GM21528 (cell line): ENCODE data around the gene ACP3.
"Not testable (repeated sequence)": the region's sequence is repeated elsewhere in the genome, so short reads cannot be mapped to it uniquely, and the experiment has no call there.

Experiments
- ATAC-seq: cut with Tn5 transposase; IDR thresholded peaks from one replicate; pipeline ENCODE4 v1.9.1; 2021; ENCODE audit warnings: mild to moderate bottlenecking, moderate library complexity; ENCODE audit not compliant: unreplicated experiment, low FRiP score

Gene ACP3

GRCh38 chr3:132354916-132355702 lies 37.9 kb downstream of the ACP3 start:
- ATAC-seq: no peak

GRCh38 chr3:132356568-132356967 lies 39.4 kb downstream of the ACP3 start:
- ATAC-seq: no peak

- no peak for ATAC-seq
Observed at GRCh38 chr3:132360717-132361116, 43.5 kb downstream of the ACP3 start.

- ATAC-seq: no peak
Observed at GRCh38 chr3:132362329-132362728, 45.1 kb downstream of the ACP3 start.

- ATAC-seq: no peak
Observed at GRCh38 chr3:132368515-132368914, 51.3 kb downstream of the ACP3 start.

- ATAC-seq: no peak
Observed at GRCh38 chr3:132368962-132369361, 51.8 kb downstream of the ACP3 start.

- ATAC-seq: not testable (repeated sequence)
Observed at GRCh38 chr3:132376945-132377354, 59.7 kb downstream of the ACP3 start.

- no peak for ATAC-seq
Observed at GRCh38 chr3:132378048-132378762, 61.0 kb downstream of the ACP3 start.

- no peak for ATAC-seq
Observed at GRCh38 chr3:132378846-132379245, 61.6 kb downstream of the ACP3 start.

- ATAC-seq: no peak
Observed at GRCh38 chr3:132380920-132381319, 63.7 kb downstream of the ACP3 start.

- ATAC-seq: no peak
Observed at GRCh38 chr3:132381348-132381944, 64.2 kb downstream of the ACP3 start.

- ATAC-seq: no peak
Observed at GRCh38 chr3:132382267-132382666, 65.1 kb downstream of the ACP3 start.

- no peak for ATAC-seq
Observed at GRCh38 chr3:132382688-132383194, 65.5 kb downstream of the ACP3 start.

- no peak for ATAC-seq
Observed at GRCh38 chr3:132386259-132386658, 69.1 kb downstream of the ACP3 start.

GRCh38 chr3:132392675-132393074 lies 75.5 kb downstream of the ACP3 start:
- not testable (repeated sequence) for ATAC-seq

GRCh38 chr3:132394320-132394719 lies 77.1 kb downstream of the ACP3 start:
- no peak for ATAC-seq

GRCh38 chr3:132395126-132395525 lies 77.9 kb downstream of the ACP3 start:
- ATAC-seq: no peak

GRCh38 chr3:132396255-132396654 lies 79.0 kb downstream of the ACP3 start:
- no peak for ATAC-seq

GRCh38 chr3:132396776-132397175 lies 79.6 kb downstream of the ACP3 start:
- ATAC-seq: not testable (repeated sequence)

- no peak for ATAC-seq
Observed at GRCh38 chr3:132399054-132399929, 82.1 kb downstream of the ACP3 start.
